MM.1S (cell line): ENCODE data around the gene IDI2.
A peak's percentile ranks its signal among the peaks of the same experiment; 100 is the strongest.

Source experiments
- DNase-seq: peaks from one replicate; pipeline ENCODE4 v3.0.0-alpha.2; 2015
- H2AFZ ChIP-seq: fragments of 300-600 bp; sonication (generic); 2 replicates; pipeline ENCODE4 v1.6.0; 2016; ENCODE audit warnings: antibody characterized with exemption, low read length
- H3F3A ChIP-seq: fragments of 300-600 bp; sonication (generic); 2 replicates; pipeline ENCODE4 v1.6.1; 2016; ENCODE audit warnings: mild to moderate bottlenecking, antibody characterized with exemption, low read length, moderate library complexity, mixed read lengths; ENCODE audit not compliant: insufficient read depth
- H3K27ac ChIP-seq: fragments of 300-600 bp; sonication (generic); 2 replicates; pipeline ENCODE4 v1.5.1; 2016; ENCODE audit warnings: mild to moderate bottlenecking, low read length
- H3K27me3 ChIP-seq: fragments of 300-600 bp; sonication (generic); replicated peaks from 2 replicates; pipeline ENCODE4 v1.6.0; 2016; ENCODE audit warnings: low read length; ENCODE audit not compliant: insufficient read depth
- H3K36me3 ChIP-seq: fragments of 300-600 bp; sonication (generic); replicated peaks from 2 replicates; pipeline ENCODE4 v1.6.1; 2016; ENCODE audit warnings: mild to moderate bottlenecking, low read length, mixed read lengths; ENCODE audit not compliant: insufficient read depth
- H3K4me1 ChIP-seq: fragments of 300-600 bp; sonication (generic); 2 replicates; pipeline ENCODE4 v1.6.1; 2016; ENCODE audit warnings: low read length, mixed read lengths
- H3K4me2 ChIP-seq: fragments of 300-600 bp; sonication (generic); 2 replicates; pipeline ENCODE4 v1.6.0; 2016; ENCODE audit warnings: low read depth, low read length
- H3K4me3 ChIP-seq: fragments of 300-600 bp; sonication (generic); 2 replicates; pipeline ENCODE4 v1.5.1; 2016; ENCODE audit warnings: low read length, mixed read lengths
- H3K79me2 ChIP-seq: fragments of 300-600 bp; sonication (generic); 2 replicates; pipeline ENCODE4 v1.6.1; 2016; ENCODE audit warnings: mixed run types, low read length, mixed read lengths
- H3K9ac ChIP-seq: fragments of 300-600 bp; sonication (generic); 2 replicates; pipeline ENCODE4 v1.6.1; 2016; ENCODE audit warnings: low read length, mixed read lengths
- H3K9me2 ChIP-seq: fragments of 300-600 bp; sonication (generic); replicated peaks from 2 replicates; pipeline ENCODE4 v1.6.1; 2016; ENCODE audit warnings: mild to moderate bottlenecking, low read length, mixed read lengths; ENCODE audit not compliant: insufficient read depth
- H3K9me3 ChIP-seq: fragments of 300-600 bp; sonication (generic); replicated peaks from 2 replicates; pipeline ENCODE4 v1.6.1; 2016; ENCODE audit warnings: mild to moderate bottlenecking, low read length, mixed read lengths; ENCODE audit not compliant: insufficient read depth
- H4K20me1 ChIP-seq: fragments of 300-600 bp; sonication (generic); 2 replicates; pipeline ENCODE4 v1.6.1; 2016; ENCODE audit warnings: mild to moderate bottlenecking, low read length, moderate library complexity, mixed read lengths; ENCODE audit not compliant: insufficient read depth
- CTCF ChIP-seq: fragments of 300-600 bp; sonication (generic); IDR thresholded peaks from 2 replicates; pipeline ENCODE4 v1.5.1; 2016; ENCODE audit warnings: antibody characterized with exemption, low read length, mixed read lengths
- EZH2 ChIP-seq: fragments of 300-600 bp; sonication (generic); optimal IDR thresholded peaks from 2 replicates; pipeline ENCODE3; 2017; ENCODE audit warnings: low read depth, mild to moderate bottlenecking, antibody characterized with exemption, low read length, mixed read lengths
- EZH2phosphoT487 ChIP-seq: fragments of 300-600 bp; sonication (generic); IDR thresholded peaks from 2 replicates; pipeline ENCODE4 v1.6.1; 2018; ENCODE audit warnings: antibody characterized with exemption, low read length

Gene IDI2

DNA sequence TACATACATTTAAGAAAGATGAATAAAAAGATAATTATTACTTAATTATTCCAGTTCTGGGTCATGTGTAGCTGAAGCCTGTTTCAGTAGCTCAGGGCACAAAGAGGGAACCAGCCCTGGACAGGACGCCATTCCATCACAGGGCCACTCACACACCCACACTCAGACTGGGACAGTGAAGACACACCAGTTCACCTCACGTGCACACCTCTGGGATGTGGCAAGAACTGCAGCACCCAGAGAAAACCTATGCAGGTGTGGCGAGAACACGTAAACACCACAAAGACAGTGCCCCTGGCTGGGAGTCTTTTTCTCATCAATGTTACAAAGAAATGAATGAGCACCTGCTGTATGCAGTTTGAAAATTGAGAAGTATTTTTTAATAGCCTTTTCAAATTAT, 24.9 kb upstream of the IDI2 start:
- Histone ChIP-seq H3K27me3 (no peaks in the 10 kb centered on the region), H3K4me3 (peak overlapping the region; percentile 99; the same call in 1 of the 2 replicates), H3K79me2 (peaks cover 74% of the 10 kb centered on the region), H3K4me1 (peaks cover 29% of the 10 kb centered on the region), H3K9ac (no peak overlapping the region), H3K9me3 (no peaks in the 10 kb centered on the region), H3K9me2 (no peaks in the 10 kb centered on the region), H3F3A (peaks cover 23% of the 10 kb centered on the region), H2AFZ (no peak overlapping the region), H3K27ac (peak overlapping the region; percentile 99; the same call in 1 of the 2 replicates), H3K36me3 (no peaks in the 10 kb centered on the region), H3K4me2 (peak overlapping the region; percentile 30), H4K20me1 (no peaks in the 10 kb centered on the region)
- peak; percentile 80 for DNase-seq
- peak; percentile 31 for TF ChIP-seq CTCF
- TF ChIP-seq EZH2phosphoT487 = no peak

DNA sequence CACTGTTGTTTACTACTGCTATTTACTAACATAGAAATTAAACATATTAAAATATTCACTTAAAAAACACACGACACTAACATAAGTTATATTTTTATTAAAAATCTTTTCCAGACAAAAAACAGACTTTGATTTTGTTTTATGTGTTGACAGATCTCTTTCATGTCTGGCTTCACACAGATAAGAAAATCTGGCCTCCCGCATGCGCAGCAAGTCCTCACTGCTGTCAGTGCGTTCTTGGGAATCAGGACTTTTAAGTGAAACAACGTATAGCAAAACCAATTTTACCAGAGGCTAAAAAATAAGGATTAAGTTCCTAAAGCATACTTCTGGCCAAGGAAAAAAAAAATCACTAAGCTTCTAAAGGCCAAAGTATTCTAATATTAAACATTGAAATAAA, 24.5 kb upstream of the IDI2 start:
- Histone ChIP-seq H3K79me2 (peaks cover 74% of the 10 kb centered on the region), H3K9me2 (no peaks in the 10 kb centered on the region), H3K36me3 (no peaks in the 10 kb centered on the region), H3K4me2 (peak overlapping the region; percentile 30), H3K27ac (peak overlapping the region; percentile 99; the same call in 1 of the 2 replicates), H3F3A (peaks cover 23% of the 10 kb centered on the region), H4K20me1 (no peaks in the 10 kb centered on the region), H3K4me1 (peaks cover 30% of the 10 kb centered on the region), H2AFZ (no peak overlapping the region), H3K9me3 (no peaks in the 10 kb centered on the region), H3K4me3 (peak overlapping the region; percentile 99), H3K9ac (peak overlapping the region; percentile 97; the same call in 1 of the 2 replicates), H3K27me3 (no peaks in the 10 kb centered on the region)
- DNase-seq = peak; percentile 43
- TF ChIP-seq CTCF = no peak
- no peak for TF ChIP-seq EZH2
- no peak for TF ChIP-seq EZH2phosphoT487

GRCh38 chr10:1049425-1049958, 23.8 kb upstream of the IDI2 start:
- Histone ChIP-seq H3K27me3 (no peaks in the 10 kb centered on the region), H4K20me1 (no peaks in the 10 kb centered on the region), H2AFZ (no peak overlapping the region), H3K9me2 (no peaks in the 10 kb centered on the region), H3K36me3 (no peaks in the 10 kb centered on the region), H3K4me3 (peak overlapping the region; percentile 99), H3K9me3 (no peaks in the 10 kb centered on the region), H3K9ac (peak overlapping the region; percentile 97), H3K79me2 (peaks cover 74% of the 10 kb centered on the region), H3K27ac (peak overlapping the region; percentile 99), H3K4me1 (peaks cover 30% of the 10 kb centered on the region), H3F3A (peaks cover 26% of the 10 kb centered on the region), H3K4me2 (peak overlapping the region; percentile 56)
- DNase-seq = no peak
- TF ChIP-seq EZH2phosphoT487 = no peak
- no peak for TF ChIP-seq EZH2
- no peak for TF ChIP-seq CTCF
